ENCODE results near the gene C2.
"Not testable (repeated sequence)": the region's sequence is repeated elsewhere in the genome, so short reads cannot be mapped to it uniquely, and the experiment has no call there.

The C2 gene

DNA sequence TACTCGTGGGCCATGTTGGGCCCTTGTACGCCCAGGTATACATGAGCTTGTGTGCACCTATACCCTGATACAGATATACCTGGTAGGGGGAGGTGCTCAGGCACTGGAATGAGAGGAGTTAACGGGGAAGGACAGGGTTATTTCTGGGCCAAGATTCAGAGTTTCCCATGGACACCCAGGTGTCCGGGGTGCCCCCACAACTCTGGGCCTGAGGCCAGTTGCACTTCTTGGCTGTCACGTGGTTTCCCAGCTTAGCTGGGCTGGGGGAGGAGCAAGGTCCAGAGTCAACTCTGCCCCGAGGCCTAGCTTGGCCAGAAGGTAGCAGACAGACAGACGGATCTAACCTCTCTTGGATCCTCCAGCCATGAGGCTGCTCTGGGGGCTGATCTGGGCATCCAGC, 54.2 kb downstream of the C2 start, which contains the start of gene C4A:
C4A (plus strand) TSS at position 314 of the 400 bp plus-strand sequence; CDS start at position 365, 51 bp downstream.
- DNase-seq, result not testable (repeated sequence)

DNA sequence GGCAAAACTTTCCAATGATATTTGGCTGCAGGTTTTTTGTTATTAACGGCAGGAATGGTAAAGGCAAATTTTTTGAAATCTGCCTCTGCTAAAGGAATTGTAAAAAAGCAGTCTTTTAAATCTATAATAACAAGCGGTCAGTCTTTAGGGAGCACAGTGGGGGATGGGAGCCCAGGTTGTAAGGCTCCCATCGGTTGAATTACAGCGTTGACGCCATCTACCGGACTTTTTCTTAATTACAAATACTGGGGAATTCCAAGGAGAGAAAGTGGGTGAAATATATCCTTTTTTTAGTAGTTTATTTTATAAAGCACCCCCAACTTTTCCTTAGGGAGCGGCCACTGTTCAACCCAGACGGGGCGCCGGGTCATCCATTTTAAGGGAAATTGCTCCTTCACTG, 61.8 kb downstream of the C2 start:
- DNase-seq, result not testable (repeated sequence)

GRCh38 chr6:31994421-31994820, 66.9 kb downstream of the C2 start:
- not testable (repeated sequence) for DNase-seq
